ENCODE measurements around the gene SEC16A. TPM values are rescaled to one million over a fixed set of nuclear protein-coding genes. Genes with fewer than 3 reads are reported as not detected.

The SEC16A gene
- total RNA-seq, 1 experiment from 2014 or later: 56.4 TPM

GRCh38 chr9:136488247-136489214, 5.7 kb upstream of the SEC16A start:
- H3K18ac ChIP-seq (ENCODE audit: insufficient read length, low read depth, low read length): no peak overlapping the region
- H4K91ac ChIP-seq (ENCODE audit: insufficient read length, low read depth, low read length): no peak overlapping the region
- H2BK120ac ChIP-seq (ENCODE audit: low read depth, low read length, poor library complexity, severe bottlenecking): no peak overlapping the region
- H3K9me3 ChIP-seq (ENCODE audit: control insufficient read depth, low read depth, low read length): no peaks in the 10 kb centered on the region
- no peak overlapping the region for H3K27ac ChIP-seq (ENCODE audit: insufficient read length, low read depth, low read length)
- no peaks in the 10 kb centered on the region for H3K27me3 ChIP-seq (ENCODE audit: insufficient read depth, low read length)
- H3K4me2 ChIP-seq (ENCODE audit: insufficient read depth, insufficient read length, low read length): no peak overlapping the region
- H4K8ac ChIP-seq (replicated peaks; ENCODE audit: insufficient read length, low read depth, low read length): no peak overlapping the region
- peak; percentile 84 for DNase-seq
- no peak overlapping the region for H2BK20ac ChIP-seq (ENCODE audit: low read depth, low read length, poor library complexity, severe bottlenecking)
- H3K27ac Mint-ChIP-seq: no peak overlapping the region
- no peak overlapping the region for H3K56ac ChIP-seq (ENCODE audit: insufficient read length, low read depth, low read length)
- no peak overlapping the region for H3K9ac ChIP-seq (ENCODE audit: extremely low read depth, insufficient read length, low read length)
- no peak overlapping the region for H3K23ac ChIP-seq (ENCODE audit: insufficient read length, low read depth, low read length)
- H3K4me3 Mint-ChIP-seq: no peak overlapping the region; a peak in 1 of 5 replicates
- H3K9me3 Mint-ChIP-seq: no peaks in the 10 kb centered on the region; a peak in 1 of 5 replicates
- no peaks in the 10 kb centered on the region for H3K4me1 Mint-ChIP-seq
- TF ChIP-seq CTCF (conservative IDR thresholded peaks at IDR 0.05): peak; percentile 98
- H3K14ac ChIP-seq (ENCODE audit: insufficient read depth, low read length): no peak overlapping the region
- no peak overlapping the region for H2BK15ac ChIP-seq (ENCODE audit: low read depth, low read length)
- H3K79me1 ChIP-seq (ENCODE audit: insufficient read depth, low read depth, low read length, poor library complexity, severe bottlenecking): no peaks in the 10 kb centered on the region
- H4K20me1 ChIP-seq (ENCODE audit: control insufficient read depth, insufficient read depth, insufficient read length): no peaks in the 10 kb centered on the region
- no peaks in the 10 kb centered on the region for H3K79me2 ChIP-seq (ENCODE audit: insufficient read depth, low read length)
- H3K4me1 ChIP-seq (ENCODE audit: insufficient read depth, low read length): no peaks in the 10 kb centered on the region
- no peak overlapping the region for H3K4ac ChIP-seq (ENCODE audit: low read depth, low read length)
- H2BK12ac ChIP-seq (ENCODE audit: insufficient read length, low read depth, low read length): no peak overlapping the region
- no peak overlapping the region for H2AFZ ChIP-seq (ENCODE audit: low read length)
- peaks cover 3% of the 10 kb centered on the region for H3K23me2 ChIP-seq (ENCODE audit: insufficient read length, low read depth, low read length, poor library complexity, severe bottlenecking)
- peaks cover 0 to 2% (median 0%) of the 10 kb centered on the region in 3 experiments; a peak in 1 of 7 replicates for H3K36me3 Mint-ChIP-seq (ENCODE audit: insufficient read depth in 1 of 3, low read depth in 3 of 3)
- no peak overlapping the region for H3T11ph ChIP-seq (ENCODE audit: low read length)
- H2BK5ac ChIP-seq (ENCODE audit: insufficient read length, low read length): no peak overlapping the region
- H2AK5ac ChIP-seq (ENCODE audit: insufficient read length, low read length): no peak overlapping the region
- WGBS (ENCODE audit: extremely low coverage, insufficient read length, low lambda C conversion rate): no CpG with 5 or more reads among the region's 22 CpGs
- no peaks in the 10 kb centered on the region; the same call in 1 of the 2 replicates for H3K27me3 Mint-ChIP-seq (ENCODE audit: low read depth)
- H4K5ac ChIP-seq (ENCODE audit: insufficient read length, low read depth, low read length): no peak overlapping the region
